MM.1S (cell line): ENCODE data around the gene NXT1.

Source experiments
- DNase-seq: peaks from one replicate; pipeline ENCODE4 v3.0.0-alpha.2; 2015
- H2AFZ ChIP-seq: fragments of 300-600 bp; sonication (generic); 2 replicates; pipeline ENCODE4 v1.6.0; 2016; ENCODE audit warnings: antibody characterized with exemption, low read length
- H3F3A ChIP-seq: fragments of 300-600 bp; sonication (generic); 2 replicates; pipeline ENCODE4 v1.6.1; 2016; ENCODE audit warnings: mild to moderate bottlenecking, antibody characterized with exemption, low read length, moderate library complexity, mixed read lengths; ENCODE audit not compliant: insufficient read depth
- H3K27ac ChIP-seq: fragments of 300-600 bp; sonication (generic); 2 replicates; pipeline ENCODE4 v1.5.1; 2016; ENCODE audit warnings: mild to moderate bottlenecking, low read length
- H3K27me3 ChIP-seq: fragments of 300-600 bp; sonication (generic); replicated peaks from 2 replicates; pipeline ENCODE4 v1.6.0; 2016; ENCODE audit warnings: low read length; ENCODE audit not compliant: insufficient read depth
- H3K36me3 ChIP-seq: fragments of 300-600 bp; sonication (generic); replicated peaks from 2 replicates; pipeline ENCODE4 v1.6.1; 2016; ENCODE audit warnings: mild to moderate bottlenecking, low read length, mixed read lengths; ENCODE audit not compliant: insufficient read depth
- H3K4me1 ChIP-seq: fragments of 300-600 bp; sonication (generic); 2 replicates; pipeline ENCODE4 v1.6.1; 2016; ENCODE audit warnings: low read length, mixed read lengths
- H3K4me2 ChIP-seq: fragments of 300-600 bp; sonication (generic); 2 replicates; pipeline ENCODE4 v1.6.0; 2016; ENCODE audit warnings: low read depth, low read length
- H3K4me3 ChIP-seq: fragments of 300-600 bp; sonication (generic); 2 replicates; pipeline ENCODE4 v1.5.1; 2016; ENCODE audit warnings: low read length, mixed read lengths
- H3K79me2 ChIP-seq: fragments of 300-600 bp; sonication (generic); 2 replicates; pipeline ENCODE4 v1.6.1; 2016; ENCODE audit warnings: mixed run types, low read length, mixed read lengths
- H3K9ac ChIP-seq: fragments of 300-600 bp; sonication (generic); 2 replicates; pipeline ENCODE4 v1.6.1; 2016; ENCODE audit warnings: low read length, mixed read lengths
- H3K9me2 ChIP-seq: fragments of 300-600 bp; sonication (generic); replicated peaks from 2 replicates; pipeline ENCODE4 v1.6.1; 2016; ENCODE audit warnings: mild to moderate bottlenecking, low read length, mixed read lengths; ENCODE audit not compliant: insufficient read depth
- H3K9me3 ChIP-seq: fragments of 300-600 bp; sonication (generic); replicated peaks from 2 replicates; pipeline ENCODE4 v1.6.1; 2016; ENCODE audit warnings: mild to moderate bottlenecking, low read length, mixed read lengths; ENCODE audit not compliant: insufficient read depth
- H4K20me1 ChIP-seq: fragments of 300-600 bp; sonication (generic); 2 replicates; pipeline ENCODE4 v1.6.1; 2016; ENCODE audit warnings: mild to moderate bottlenecking, low read length, moderate library complexity, mixed read lengths; ENCODE audit not compliant: insufficient read depth
- CTCF ChIP-seq: fragments of 300-600 bp; sonication (generic); IDR thresholded peaks from 2 replicates; pipeline ENCODE4 v1.5.1; 2016; ENCODE audit warnings: antibody characterized with exemption, low read length, mixed read lengths
- EZH2 ChIP-seq: fragments of 300-600 bp; sonication (generic); optimal IDR thresholded peaks from 2 replicates; pipeline ENCODE3; 2017; ENCODE audit warnings: low read depth, mild to moderate bottlenecking, antibody characterized with exemption, low read length, mixed read lengths
- EZH2phosphoT487 ChIP-seq: fragments of 300-600 bp; sonication (generic); IDR thresholded peaks from 2 replicates; pipeline ENCODE4 v1.6.1; 2018; ENCODE audit warnings: antibody characterized with exemption, low read length

Gene NXT1

GRCh38 chr20:23314699-23315098 is 35.9 kb upstream of the NXT1 start:
- H4K20me1 ChIP-seq = no peaks in the 10 kb centered on the region
- H3K9me3 ChIP-seq = no peaks in the 10 kb centered on the region
- no peak overlapping the region for H3K27ac ChIP-seq
- H3K9me2 ChIP-seq = no peaks in the 10 kb centered on the region
- no peak overlapping the region for H2AFZ ChIP-seq
- no peaks in the 10 kb centered on the region for H3K4me1 ChIP-seq
- no peaks in the 10 kb centered on the region for H3F3A ChIP-seq
- no peaks in the 10 kb centered on the region for H3K79me2 ChIP-seq
- H3K36me3 ChIP-seq = no peaks in the 10 kb centered on the region
- H3K27me3 ChIP-seq = no peaks in the 10 kb centered on the region
- TF ChIP-seq EZH2phosphoT487 (no peak), EZH2 (no peak), CTCF (no peak)
- H3K4me2 ChIP-seq = no peak overlapping the region
- no peak overlapping the region for H3K9ac ChIP-seq
- no peak overlapping the region for H3K4me3 ChIP-seq
- no peak for DNase-seq

GRCh38 chr20:23315099-23315498 is 35.5 kb upstream of the NXT1 start:
- Histone ChIP-seq H3K9me3 (no peaks in the 10 kb centered on the region), H3K27me3 (no peaks in the 10 kb centered on the region), H3K4me3 (no peak overlapping the region), H3K9me2 (no peaks in the 10 kb centered on the region), H4K20me1 (no peaks in the 10 kb centered on the region), H3K36me3 (no peaks in the 10 kb centered on the region), H2AFZ (no peak overlapping the region), H3K27ac (no peak overlapping the region), H3K4me1 (no peaks in the 10 kb centered on the region), H3K4me2 (no peak overlapping the region), H3K79me2 (no peaks in the 10 kb centered on the region), H3F3A (no peaks in the 10 kb centered on the region), H3K9ac (no peak overlapping the region)
- TF ChIP-seq EZH2phosphoT487 = no peak
- no peak for TF ChIP-seq CTCF
- TF ChIP-seq EZH2 = no peak
- DNase-seq = no peak

GRCh38 chr20:23316626-23317025 is 34.0 kb upstream of the NXT1 start:
- Histone ChIP-seq H3K4me1 (no peaks in the 10 kb centered on the region), H3F3A (no peaks in the 10 kb centered on the region), H3K9me3 (no peaks in the 10 kb centered on the region), H4K20me1 (no peaks in the 10 kb centered on the region), H3K9me2 (no peaks in the 10 kb centered on the region), H3K9ac (no peak overlapping the region), H2AFZ (no peak overlapping the region), H3K27me3 (no peaks in the 10 kb centered on the region), H3K79me2 (no peaks in the 10 kb centered on the region), H3K4me2 (no peak overlapping the region), H3K27ac (no peak overlapping the region), H3K36me3 (no peaks in the 10 kb centered on the region), H3K4me3 (no peak overlapping the region)
- TF ChIP-seq EZH2 = no peak
- TF ChIP-seq CTCF = no peak
- TF ChIP-seq EZH2phosphoT487 = no peak
- DNase-seq = no peak
